HL-60/S4 treated with retinoic acid at 250 ng/mL for 4 days and 3 days (cell line): ENCODE results near the gene RGL3.
"Not testable (repeated sequence)": the region's sequence is repeated elsewhere in the genome, so short reads cannot be mapped to it uniquely, and the experiment has no call there.

ENCODE experiments used
- in situ Hi-C: fragments of 300-500 bp; cut with MboI; formaldehyde crosslinking; loops from 2 replicates; pipeline ENCODE4 v1.7.0; 2022; ENCODE audit warnings: low sequenced_read_pairs

Gene RGL3

DNA sequence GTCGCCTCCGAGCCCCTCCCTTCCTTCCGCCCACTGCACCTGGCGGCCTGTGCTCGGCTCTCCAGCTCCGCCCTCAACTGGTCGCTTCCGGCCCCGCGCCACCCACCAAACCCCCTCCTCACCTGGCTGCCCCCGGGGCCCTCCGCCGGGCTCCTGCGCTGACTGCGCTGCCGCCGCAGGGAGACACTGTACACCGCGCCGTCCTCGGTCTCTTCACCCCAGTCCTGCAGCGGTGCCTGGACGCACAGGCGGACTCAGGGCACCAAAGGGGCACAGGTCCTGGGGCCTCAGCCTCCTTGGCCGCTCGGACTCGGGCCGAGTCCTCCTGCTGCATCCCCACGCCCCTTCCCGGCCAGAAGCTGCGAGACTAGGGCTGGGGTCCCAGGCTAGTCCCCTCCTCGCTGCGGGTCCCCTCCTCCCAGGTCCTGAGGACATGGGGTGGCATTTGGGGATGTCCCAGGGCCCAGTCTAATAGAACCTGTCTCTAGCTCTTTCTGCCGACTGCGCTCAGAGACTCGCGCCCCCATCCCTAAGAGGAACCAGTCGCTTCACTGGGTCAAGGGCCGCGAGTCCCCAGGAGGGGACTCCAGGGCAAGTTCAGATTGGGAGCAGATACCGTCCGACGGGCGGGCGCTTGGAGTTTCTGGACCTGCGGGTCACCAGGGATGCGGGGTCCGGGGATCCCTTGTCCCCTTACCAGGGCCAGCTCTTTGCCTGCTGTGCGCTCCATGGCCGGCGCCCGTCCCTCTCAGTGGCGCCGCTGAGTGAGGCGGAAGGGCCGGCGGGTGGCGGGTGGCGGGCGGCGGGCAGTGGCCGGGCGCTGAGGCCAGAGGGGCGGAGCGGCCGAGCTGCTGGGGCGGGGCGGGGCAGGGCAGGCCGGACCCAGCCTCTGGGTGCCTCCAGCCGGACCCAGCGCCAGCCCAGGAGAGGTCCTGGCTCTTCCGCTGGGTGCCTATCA is at the start of gene RGL3:
Gene RGL3, minus strand, starts transcription at position 766 of the 958 bp plus-strand sequence. Its CDS starts 36 bp downstream, at position 730.
- in situ Hi-C loops = no loop called here

DNA sequence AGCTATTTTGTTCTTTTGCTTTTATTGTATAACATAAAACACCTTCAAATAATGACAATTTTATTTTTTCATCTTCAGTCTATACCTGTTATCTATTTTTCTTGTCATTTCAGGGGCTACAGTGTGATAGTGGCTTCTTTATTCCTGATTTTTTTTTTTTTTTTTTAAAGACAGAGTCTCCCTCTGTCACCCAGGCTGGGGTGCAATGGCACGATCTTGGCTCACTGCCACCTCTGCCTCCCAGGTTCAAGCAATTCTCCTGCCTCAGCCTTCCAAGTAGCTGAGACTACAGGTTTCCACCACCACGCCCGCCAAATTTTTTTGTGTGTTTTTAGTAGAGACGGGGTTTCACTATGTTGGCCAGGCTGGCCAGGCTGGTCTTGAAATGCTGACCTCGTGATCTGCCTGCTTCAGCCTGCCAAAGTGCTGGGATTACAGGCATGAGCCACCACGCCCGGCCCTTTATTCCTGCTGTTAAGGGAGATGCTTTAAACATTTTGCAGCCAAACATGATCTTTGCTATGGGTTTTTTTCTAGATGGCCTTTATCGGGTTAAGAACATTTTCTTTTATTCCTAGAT is 49.2 kb upstream of the RGL3 start:
- in situ Hi-C loops = not testable (repeated sequence)

DNA sequence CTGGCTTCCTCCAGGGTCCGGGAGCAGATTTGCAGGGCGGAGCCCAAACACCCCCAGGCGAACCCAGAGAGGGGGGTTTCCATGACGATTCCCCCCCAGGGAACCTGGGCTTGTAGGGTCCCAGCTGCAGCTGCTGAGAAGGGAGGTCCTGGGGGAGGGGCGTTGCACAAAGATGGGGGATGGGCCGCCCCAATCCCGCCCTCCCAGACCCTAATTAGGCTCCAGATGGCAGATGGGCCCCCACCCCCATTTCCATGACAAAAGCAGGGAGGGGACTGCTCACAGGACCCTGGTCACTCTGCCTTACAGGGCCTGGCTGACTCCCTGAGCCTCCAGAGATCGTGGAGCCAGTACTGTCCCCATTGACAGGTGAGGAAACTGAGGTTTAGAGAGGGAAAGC is 46.5 kb upstream of the RGL3 start:
- in situ Hi-C loops = no loop called here

- in situ Hi-C loops = no loop called here
Observed at GRCh38 chr19:11464333-11465265, 45.5 kb upstream of the RGL3 start.

DNA sequence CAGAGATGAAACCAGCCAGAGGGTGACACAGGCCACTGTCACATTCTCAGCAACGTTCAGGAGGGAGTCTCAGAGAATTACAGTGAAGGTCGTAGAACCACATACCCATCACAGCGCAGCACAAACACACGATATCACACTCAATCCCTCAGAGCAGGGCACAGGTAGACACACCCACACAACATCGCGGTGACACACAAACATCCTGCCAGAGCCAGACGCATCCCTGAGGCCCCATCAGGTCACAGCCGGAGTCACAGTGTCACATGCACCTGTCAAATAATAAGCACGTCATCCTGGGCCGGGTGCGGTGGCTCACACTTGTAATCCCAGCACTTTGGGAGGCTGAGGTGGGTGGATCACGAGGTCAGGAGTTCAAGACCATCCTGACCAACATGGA is 44.3 kb upstream of the RGL3 start:
- in situ Hi-C loops = no loop called here

DNA sequence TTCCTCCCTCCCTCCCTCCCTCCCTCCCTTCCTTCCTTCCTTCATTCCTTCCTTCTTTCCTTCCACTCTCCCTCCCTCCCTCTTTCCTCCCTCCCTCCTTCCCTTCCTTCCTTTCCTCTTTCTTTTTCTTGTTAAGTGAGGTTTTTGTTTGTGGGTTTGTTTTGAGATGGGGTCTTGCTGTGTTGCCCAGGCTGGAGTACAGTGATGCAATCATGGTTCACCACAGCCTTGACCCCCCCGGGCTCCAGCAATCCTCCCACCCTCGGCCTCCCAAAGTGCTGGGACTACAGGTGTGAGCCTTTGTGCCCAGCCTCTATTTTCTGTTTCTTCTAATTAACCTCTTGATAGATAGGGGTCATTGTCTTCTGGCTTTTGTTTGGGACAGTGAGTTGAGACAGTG is 42.3 kb upstream of the RGL3 start:
- in situ Hi-C loops = no loop called here

- in situ Hi-C loops = no loop called here
Observed at GRCh38 chr19:11460207-11460606, 41.1 kb upstream of the RGL3 start.

DNA sequence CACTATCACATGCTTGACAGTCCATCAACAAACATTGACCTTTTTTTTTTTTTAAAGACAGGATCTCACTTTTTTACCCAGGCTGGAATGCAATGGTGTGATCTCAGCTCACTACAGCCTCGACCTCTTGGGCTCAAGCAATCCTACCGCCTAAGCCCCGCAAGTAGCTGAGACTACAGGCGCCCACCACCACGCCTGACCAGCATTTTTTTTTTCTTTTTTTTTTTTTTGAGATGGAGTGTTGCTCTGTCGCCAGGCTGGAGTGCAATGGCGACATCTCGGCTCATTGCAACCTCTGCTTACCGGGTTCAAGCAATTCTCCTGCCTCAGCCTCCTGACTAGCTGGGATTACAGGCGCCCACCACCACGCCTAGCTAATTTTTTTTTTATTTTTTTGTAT is 39.8 kb upstream of the RGL3 start:
- in situ Hi-C loops = not testable (repeated sequence)

GRCh38 chr19:11458236-11458900 is 39.3 kb upstream of the RGL3 start:
- in situ Hi-C loops = no loop called here

GRCh38 chr19:11457831-11458230 is 38.7 kb upstream of the RGL3 start:
- in situ Hi-C loops = no loop called here

- in situ Hi-C loops = no loop called here
Observed at GRCh38 chr19:11457115-11457514, 38.0 kb upstream of the RGL3 start.

DNA sequence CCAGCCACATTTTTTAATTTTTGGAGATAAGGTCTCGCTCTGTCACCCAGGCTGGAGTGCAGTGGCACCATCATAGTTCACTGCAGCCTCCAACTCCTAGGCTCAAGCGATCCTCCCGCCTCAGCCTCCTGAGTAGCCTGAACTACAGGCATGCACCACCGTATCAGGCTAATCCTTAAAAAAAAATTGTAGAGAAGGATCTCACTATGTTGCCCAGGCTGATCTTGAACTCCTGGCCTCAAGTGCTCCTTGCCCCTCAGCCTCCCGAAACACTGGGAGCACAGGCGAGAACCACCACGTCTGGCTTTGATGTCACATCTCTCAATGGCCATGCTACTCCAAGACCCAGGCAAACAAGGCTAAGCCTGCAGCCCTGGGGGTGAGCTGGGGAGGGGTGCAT is 37.5 kb upstream of the RGL3 start:
- in situ Hi-C loops = no loop called here

GRCh38 chr19:11455233-11455554 is 36.1 kb upstream of the RGL3 start:
- in situ Hi-C loops = not testable (repeated sequence)

- in situ Hi-C loops = no loop called here
Observed at GRCh38 chr19:11453468-11454341, 34.6 kb upstream of the RGL3 start.

DNA sequence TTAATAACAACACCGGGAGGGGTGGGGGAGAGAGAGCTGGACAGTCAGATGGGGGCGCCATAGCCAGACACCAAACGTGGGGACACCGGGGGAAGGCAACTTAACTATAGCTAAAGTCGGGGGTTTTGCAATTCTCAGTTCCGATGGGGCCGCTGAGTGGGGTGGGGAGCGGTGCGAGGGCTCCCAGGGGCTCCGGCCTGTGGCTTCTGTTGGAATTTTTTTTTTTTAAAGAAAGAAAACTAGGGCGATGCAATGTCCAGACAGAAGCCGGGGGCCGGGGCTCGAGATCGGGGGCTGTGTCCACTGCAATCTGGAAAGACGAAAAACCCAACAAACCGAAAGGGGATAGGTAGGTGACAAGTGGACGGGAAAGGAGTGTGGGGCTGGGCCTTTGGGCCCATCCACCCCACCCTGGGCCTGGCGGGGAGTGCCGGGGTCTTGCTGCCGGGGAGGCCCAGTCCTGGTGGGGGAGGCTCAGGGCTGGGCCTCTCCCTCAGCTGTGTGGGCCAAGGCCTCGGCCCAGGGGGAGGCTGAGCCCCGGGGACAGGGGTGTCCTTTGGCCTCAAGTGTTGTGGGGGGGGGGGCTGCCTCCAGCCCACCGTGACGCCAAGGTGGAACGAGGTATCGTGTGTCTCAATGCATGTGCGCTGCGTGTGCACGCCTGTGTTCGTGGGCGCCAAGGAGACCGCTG is 33.7 kb upstream of the RGL3 start:
- in situ Hi-C loops = no loop called here

DNA sequence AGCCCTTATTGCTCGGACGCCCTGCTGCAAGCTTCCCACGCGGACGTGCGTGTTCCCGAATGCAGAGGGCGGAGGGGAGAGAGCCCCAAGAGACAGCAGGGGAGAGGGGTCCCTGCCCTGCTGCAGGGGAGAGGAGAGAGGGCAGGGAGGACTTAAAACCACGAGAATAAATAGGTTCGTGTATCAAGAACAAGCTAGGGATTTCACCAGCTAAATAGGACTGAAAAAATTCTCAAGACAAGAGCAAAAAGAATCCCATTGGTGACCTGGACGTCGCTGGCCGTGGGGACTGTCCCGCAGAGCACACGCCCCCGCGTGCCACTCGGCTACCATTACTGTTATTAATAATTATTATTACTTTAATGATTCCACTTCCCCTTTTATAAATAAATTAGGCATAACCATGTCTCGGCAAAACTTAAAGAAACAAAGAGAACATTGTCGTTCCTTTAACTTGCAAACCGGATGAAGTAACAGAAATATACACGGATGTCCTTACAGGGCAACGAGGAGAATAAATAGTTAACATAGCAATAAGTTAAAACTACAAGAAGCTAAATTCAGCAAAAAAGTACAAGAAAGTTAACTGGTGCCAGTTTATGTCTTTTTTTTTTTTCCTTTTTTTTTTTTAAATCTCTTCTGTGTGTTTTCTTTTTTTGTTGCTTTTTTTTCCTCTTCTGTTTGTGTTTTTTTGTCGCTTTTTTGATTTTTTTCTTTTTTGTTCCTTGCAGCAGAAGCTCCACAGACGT is 32.9 kb upstream of the RGL3 start:
- in situ Hi-C loops = no loop called here

DNA sequence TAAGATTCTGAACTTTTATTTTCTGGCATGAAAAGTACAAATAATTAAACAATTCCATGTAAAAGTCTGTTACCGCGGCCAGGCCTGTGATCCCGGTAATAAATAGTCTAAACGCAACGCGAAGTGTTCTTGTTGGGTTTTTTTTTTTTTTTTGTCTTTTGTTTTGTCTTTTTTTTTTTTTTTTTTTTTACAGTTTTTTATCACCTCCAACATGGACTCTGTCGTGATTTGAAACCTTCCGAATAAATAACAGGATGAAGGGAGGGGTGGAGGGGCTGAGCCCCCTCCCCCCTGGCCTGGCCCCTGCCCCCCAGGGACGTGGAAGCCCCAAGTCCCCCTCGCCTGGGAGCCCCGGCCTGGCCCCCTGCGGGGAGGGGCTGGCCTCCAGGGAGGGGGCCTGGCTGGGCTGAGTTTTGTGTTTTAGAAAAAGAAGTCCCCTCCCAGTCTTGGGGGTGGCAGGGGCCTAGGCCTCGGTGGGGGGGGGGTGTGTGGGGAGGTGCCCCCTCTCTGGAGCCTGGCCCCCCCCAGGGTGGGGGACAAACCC is 32.3 kb upstream of the RGL3 start:
- in situ Hi-C loops = no loop called here

- in situ Hi-C loops = no loop called here
Observed at GRCh38 chr19:11450570-11451326, 31.6 kb upstream of the RGL3 start.
